Left ventricle myocardium inferior (tissue), 1 donor: ENCODE measurements around the gene P2RX3. TPM values are rescaled to one million over a fixed set of nuclear protein-coding genes. Genes with fewer than 3 reads are reported as not detected.
A peak's percentile ranks its signal among the peaks of the same experiment; 100 is the strongest.

Source experiments
- DNase-seq: peaks from one replicate; pipeline ENCODE4 v3.0.0-alpha.2; 2020
- H3K27ac ChIP-seq: fragments of 200-600 bp; replicated peaks from 2 replicates; pipeline ENCODE4 v1.8.0; 2021
- H3K27me3 ChIP-seq: fragments of 200-600 bp; 2 replicates; pipeline ENCODE4 v1.8.0; 2021; ENCODE audit warnings: low read depth
- H3K36me3 ChIP-seq: fragments of 200-600 bp; 2 replicates; pipeline ENCODE4 v1.8.0; 2021
- H3K4me1 ChIP-seq: fragments of 200-600 bp; 2 replicates; pipeline ENCODE4 v1.8.0; 2021
- H3K4me3 ChIP-seq: fragments of 200-600 bp; 2 replicates; pipeline ENCODE4 v1.8.0; 2021; ENCODE audit warnings: mild to moderate bottlenecking, moderate library complexity
- H3K9me3 ChIP-seq: fragments of 200-600 bp; replicated peaks from 2 replicates; pipeline ENCODE4 v1.8.0; 2021
- intact Hi-C: fragments of 100-400 bp; cut with micrococcal nuclease; formaldehyde crosslinking; loops from one replicate; pipeline ENCODE4 v1.11.0; 2022
- total RNA-seq: library from RNA; stranded (reverse); fragmentation: NEBNext Ultra II Directional; extraction: Animal tissue kit (Norgen Biotek cat#: 25700); gene quantifications from one replicate; pipeline ENCODE4 v1.2.1, GENCODE V29; 2021
- TF ChIP-seq, protein P1 (sequence below): fragments of 200-600 bp; IDR thresholded peaks from 2 replicates; pipeline ENCODE4 v1.8.0; 2021; ENCODE audit warnings: antibody characterized with exemption, mild to moderate bottlenecking, borderline replicate concordance
- donor health status: DM: no; HTN: yes; CAD: no; lungs with severe emphysema.

The P2RX3 gene
- total RNA-seq, 1 donor from 2014 or later: 1.4 TPM

GRCh38 chr11:57307666-57308270, 30.4 kb upstream of the P2RX3 start:
- Histone ChIP-seq H3K9me3 (no peaks in the 10 kb centered on the region), H3K4me3 (peak overlapping the region; percentile 33), H3K27me3 (no peaks in the 10 kb centered on the region), H3K36me3 (peaks cover 39% of the 10 kb centered on the region), H3K27ac (peak overlapping the region; percentile 36), H3K4me1 (peaks cover 95% of the 10 kb centered on the region)
- DNase-seq: no peak
- intact Hi-C loops: no loop called here
- TF ChIP-seq, protein P1, sequence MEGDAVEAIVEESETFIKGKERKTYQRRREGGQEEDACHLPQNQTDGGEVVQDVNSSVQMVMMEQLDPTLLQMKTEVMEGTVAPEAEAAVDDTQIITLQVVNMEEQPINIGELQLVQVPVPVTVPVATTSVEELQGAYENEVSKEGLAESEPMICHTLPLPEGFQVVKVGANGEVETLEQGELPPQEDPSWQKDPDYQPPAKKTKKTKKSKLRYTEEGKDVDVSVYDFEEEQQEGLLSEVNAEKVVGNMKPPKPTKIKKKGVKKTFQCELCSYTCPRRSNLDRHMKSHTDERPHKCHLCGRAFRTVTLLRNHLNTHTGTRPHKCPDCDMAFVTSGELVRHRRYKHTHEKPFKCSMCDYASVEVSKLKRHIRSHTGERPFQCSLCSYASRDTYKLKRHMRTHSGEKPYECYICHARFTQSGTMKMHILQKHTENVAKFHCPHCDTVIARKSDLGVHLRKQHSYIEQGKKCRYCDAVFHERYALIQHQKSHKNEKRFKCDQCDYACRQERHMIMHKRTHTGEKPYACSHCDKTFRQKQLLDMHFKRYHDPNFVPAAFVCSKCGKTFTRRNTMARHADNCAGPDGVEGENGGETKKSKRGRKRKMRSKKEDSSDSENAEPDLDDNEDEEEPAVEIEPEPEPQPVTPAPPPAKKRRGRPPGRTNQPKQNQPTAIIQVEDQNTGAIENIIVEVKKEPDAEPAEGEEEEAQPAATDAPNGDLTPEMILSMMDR: no peak

DNA sequence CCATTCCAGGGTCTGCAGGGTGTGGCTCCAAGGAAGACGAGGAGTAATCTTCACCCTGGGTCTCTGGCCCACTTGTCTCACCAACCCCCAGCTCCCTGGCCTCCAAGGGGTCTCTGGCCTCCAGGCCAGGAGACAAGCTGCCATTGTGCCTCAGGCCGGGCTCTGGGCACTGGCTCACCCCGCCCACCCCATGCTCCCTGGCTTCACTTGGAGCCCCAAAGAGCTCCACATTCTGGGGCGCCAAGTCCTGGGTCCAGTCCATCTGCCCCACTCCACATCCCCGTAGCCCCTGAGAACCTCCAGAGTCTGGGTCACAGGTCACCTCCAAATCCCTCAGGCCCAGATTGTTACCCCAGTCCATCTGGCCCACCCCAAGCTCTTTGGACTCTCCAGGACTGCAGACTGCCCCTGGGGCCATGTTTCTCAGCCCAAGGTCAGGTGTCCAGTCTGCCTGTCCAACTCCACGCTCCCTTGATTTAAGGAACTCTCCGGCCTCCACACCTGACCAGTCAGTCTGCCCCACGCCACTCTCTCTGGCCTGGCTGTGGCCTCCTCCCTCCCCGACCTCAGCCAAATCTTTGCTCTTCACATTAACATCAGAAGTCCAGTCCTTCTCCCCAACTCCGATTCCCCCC, 29.6 kb upstream of the P2RX3 start:
- H3K27ac ChIP-seq: peak overlapping the region; percentile 90
- H3K4me1 ChIP-seq: peaks cover 100% of the 10 kb centered on the region
- H3K4me3 ChIP-seq: peak overlapping the region; percentile 33
- peaks cover 39% of the 10 kb centered on the region for H3K36me3 ChIP-seq
- H3K9me3 ChIP-seq: no peaks in the 10 kb centered on the region
- no peaks in the 10 kb centered on the region for H3K27me3 ChIP-seq
- TF ChIP-seq, protein P1: no peak
- DNase-seq: no peak
- intact Hi-C loops: no loop called here

DNA sequence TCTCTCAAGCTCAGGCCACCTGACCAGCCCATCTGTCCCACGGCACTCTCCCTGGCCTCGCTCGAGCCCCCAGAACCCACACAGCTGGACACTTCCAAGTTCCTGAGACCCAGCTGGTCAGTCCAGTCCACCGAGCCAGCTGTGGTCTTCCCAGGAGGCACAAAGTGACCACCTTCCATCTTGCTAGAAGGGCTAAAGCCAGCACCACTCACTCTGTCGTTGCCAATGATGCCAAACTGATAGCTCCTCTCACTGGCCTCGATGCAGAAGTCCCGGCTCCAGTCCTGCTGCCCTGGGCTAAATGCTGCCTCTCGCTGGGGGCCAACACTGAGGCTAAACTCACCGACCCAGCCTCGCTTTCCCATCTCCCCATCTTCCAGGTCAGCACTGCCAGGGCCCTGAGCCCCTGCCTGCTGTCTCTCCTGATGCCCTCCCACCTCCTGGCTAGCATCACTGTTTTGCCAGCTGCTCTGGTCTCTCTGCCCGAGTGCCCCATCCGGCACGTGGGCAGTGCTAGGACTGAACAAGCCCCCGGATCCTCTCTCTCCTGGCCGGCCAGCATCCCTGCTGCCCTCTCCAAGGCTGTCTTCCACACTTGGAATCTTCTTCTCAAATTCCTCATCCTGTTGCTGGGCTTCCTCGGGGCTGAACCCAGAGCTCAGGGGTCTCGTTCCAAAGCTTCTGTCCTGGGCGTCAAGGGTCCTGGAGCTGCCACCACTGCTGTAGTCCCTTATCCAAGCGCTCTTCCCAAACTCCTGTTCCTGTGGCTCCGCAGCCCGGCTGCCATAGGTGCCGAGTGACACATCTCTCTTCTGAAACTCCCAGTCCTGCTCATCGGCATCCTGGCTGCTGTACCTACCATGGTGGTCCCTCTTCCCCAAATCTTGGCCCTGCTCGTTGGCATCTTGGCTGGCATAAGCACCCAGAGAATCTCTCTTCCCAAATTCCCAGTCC, 28.8 kb upstream of the P2RX3 start:
- TF ChIP-seq, protein P1: no peak
- intact Hi-C loops: no loop called here
- peak overlapping the region; percentile 90 for H3K27ac ChIP-seq
- H3K36me3 ChIP-seq: peaks cover 46% of the 10 kb centered on the region
- H3K9me3 ChIP-seq: no peaks in the 10 kb centered on the region
- peak overlapping the region; percentile 33 for H3K4me3 ChIP-seq
- H3K4me1 ChIP-seq: peaks cover 100% of the 10 kb centered on the region
- no peaks in the 10 kb centered on the region for H3K27me3 ChIP-seq
- DNase-seq: no peak

DNA sequence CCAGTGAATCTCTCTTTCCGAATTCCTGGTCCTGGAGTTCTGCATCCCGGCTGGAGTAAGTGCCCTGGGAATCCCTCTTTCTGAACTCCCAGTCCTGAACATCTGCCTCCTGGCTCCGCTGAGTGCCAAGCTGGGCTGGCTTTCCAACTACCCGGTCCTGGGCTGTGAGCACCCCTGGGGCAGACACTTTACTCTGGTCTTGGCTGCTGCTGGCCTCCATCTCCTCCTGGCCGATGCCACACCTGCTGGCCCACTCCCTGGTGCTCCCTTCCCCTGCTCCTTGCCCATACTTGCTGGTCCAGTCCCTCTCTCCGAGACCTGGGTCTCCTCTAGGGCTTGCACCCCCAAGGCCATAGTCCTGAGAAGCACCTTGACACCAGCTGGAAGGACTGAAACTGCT, 28.1 kb upstream of the P2RX3 start:
- Histone ChIP-seq H3K9me3 (no peaks in the 10 kb centered on the region), H3K36me3 (peaks cover 53% of the 10 kb centered on the region), H3K4me1 (peaks cover 100% of the 10 kb centered on the region), H3K27me3 (no peaks in the 10 kb centered on the region), H3K27ac (peak overlapping the region; percentile 90), H3K4me3 (peak overlapping the region; percentile 68)
- TF ChIP-seq, protein P1: no peak
- no peak for DNase-seq
- intact Hi-C loops: no loop called here

- peaks cover 56% of the 10 kb centered on the region for H3K36me3 ChIP-seq
- H3K4me1 ChIP-seq: peaks cover 100% of the 10 kb centered on the region
Observed at GRCh38 chr11:57310630-57311086, 27.5 kb upstream of the P2RX3 start.

More at GRCh38 chr11:57310630-57311086, 27.5 kb upstream of the P2RX3 start:
- Histone ChIP-seq H3K4me3 (peak overlapping the region; percentile 68), H3K9me3 (no peaks in the 10 kb centered on the region), H3K27me3 (no peaks in the 10 kb centered on the region), H3K27ac (peak overlapping the region; percentile 90)
- DNase-seq: no peak
- TF ChIP-seq, protein P1: no peak
- intact Hi-C loops: no loop called here
